Uterus (tissue), 2 donors: ENCODE measurements around the gene C1orf21.

Source experiments
- POLR2A ChIP-seq, 2 donors: fragments of 450-650 bp; IDR thresholded peaks; one replicate each; pipeline ENCODE4 v1.6.1; 2016; ENCODE audit warnings: antibody characterized with exemption in 2 of 2, mild to moderate bottlenecking in 1 of 2, moderate library complexity in 1 of 2
- TF ChIP-seq, protein P1 (sequence below), 4 experiments: fragments of 200-600 bp in 2 of 4; fragments of 450-650 bp in 2 of 4; sonication (generic) in 2 of 4; IDR thresholded peaks; one replicate each; pipeline ENCODE4 v1.5.1; 2016 to 2019; ENCODE audit warnings: antibody characterized with exemption in 4 of 4, mild to moderate bottlenecking in 2 of 4, moderate library complexity in 1 of 4

GRCh38 chr1:184661801-184662200, 275.0 kb downstream of the C1orf21 start:
- TF ChIP-seq, protein P1, sequence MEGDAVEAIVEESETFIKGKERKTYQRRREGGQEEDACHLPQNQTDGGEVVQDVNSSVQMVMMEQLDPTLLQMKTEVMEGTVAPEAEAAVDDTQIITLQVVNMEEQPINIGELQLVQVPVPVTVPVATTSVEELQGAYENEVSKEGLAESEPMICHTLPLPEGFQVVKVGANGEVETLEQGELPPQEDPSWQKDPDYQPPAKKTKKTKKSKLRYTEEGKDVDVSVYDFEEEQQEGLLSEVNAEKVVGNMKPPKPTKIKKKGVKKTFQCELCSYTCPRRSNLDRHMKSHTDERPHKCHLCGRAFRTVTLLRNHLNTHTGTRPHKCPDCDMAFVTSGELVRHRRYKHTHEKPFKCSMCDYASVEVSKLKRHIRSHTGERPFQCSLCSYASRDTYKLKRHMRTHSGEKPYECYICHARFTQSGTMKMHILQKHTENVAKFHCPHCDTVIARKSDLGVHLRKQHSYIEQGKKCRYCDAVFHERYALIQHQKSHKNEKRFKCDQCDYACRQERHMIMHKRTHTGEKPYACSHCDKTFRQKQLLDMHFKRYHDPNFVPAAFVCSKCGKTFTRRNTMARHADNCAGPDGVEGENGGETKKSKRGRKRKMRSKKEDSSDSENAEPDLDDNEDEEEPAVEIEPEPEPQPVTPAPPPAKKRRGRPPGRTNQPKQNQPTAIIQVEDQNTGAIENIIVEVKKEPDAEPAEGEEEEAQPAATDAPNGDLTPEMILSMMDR (IDR thresholded peaks at IDR 0.05) = no peak
- no peak for TF ChIP-seq POLR2A (IDR thresholded peaks at IDR 0.05)
